ENCODE data around the gene MAP2K6.

- TF ChIP-seq POLR2A (IDR thresholded peaks at IDR 0.05) (no peak), CTCF (IDR thresholded peaks at IDR 0.05) (no peak)
Measured at GRCh38 chr17:69477903-69478266, 63.4 kb downstream of the MAP2K6 start.
